Measurements from ENCODE around the gene USP15.

DNA sequence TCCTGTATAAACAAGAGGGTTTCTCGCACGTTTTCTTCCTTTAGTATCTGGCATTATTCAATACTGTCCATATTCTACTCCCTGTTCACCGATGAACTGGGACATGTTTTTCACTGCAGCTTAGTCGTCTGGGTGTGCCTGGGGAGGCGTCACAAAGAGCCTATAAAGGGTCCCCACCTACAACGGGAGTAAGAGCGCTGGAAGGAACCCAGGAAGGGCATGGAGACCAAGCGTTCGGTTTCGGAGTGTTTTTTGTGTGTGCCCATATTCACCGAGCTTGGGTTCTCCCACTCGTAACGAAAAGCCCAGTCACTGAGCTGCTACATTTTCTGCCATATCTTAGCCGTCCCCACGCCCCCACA is 592 bp upstream of the USP15 start:
- TF ChIP-seq POLR2A (IDR thresholded peaks at IDR 0.05) (no peak), EP300 (IDR thresholded peaks at IDR 0.05; ENCODE audit: low read depth) (no peak), POLR2AphosphoS5 (IDR thresholded peaks at IDR 0.05) (no peak)
- TF ChIP-seq, protein P1, sequence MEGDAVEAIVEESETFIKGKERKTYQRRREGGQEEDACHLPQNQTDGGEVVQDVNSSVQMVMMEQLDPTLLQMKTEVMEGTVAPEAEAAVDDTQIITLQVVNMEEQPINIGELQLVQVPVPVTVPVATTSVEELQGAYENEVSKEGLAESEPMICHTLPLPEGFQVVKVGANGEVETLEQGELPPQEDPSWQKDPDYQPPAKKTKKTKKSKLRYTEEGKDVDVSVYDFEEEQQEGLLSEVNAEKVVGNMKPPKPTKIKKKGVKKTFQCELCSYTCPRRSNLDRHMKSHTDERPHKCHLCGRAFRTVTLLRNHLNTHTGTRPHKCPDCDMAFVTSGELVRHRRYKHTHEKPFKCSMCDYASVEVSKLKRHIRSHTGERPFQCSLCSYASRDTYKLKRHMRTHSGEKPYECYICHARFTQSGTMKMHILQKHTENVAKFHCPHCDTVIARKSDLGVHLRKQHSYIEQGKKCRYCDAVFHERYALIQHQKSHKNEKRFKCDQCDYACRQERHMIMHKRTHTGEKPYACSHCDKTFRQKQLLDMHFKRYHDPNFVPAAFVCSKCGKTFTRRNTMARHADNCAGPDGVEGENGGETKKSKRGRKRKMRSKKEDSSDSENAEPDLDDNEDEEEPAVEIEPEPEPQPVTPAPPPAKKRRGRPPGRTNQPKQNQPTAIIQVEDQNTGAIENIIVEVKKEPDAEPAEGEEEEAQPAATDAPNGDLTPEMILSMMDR (IDR thresholded peaks at IDR 0.05): no peak

All from transverse colon (tissue), 4 donors.